IPS-NIHi11 (cell line): ENCODE measurements around the gene THADA.
A peak's percentile ranks its signal among the peaks of the same experiment; 100 is the strongest.
"Not testable (repeated sequence)": the region's sequence is repeated elsewhere in the genome, so short reads cannot be mapped to it uniquely, and the experiment has no call there.

Experiments used
- DNase-seq: peaks from one replicate; pipeline ENCODE4 v3.0.0; 2012; ENCODE audit warnings: mixed read lengths, low spot score

Gene THADA

GRCh38 chr2:43465234-43465633 is 130.6 kb downstream of the THADA start:
- DNase-seq, result no peak

- DNase-seq, result no peak
Observed at GRCh38 chr2:43464590-43464989, 131.2 kb downstream of the THADA start.

- DNase-seq, result no peak
Observed at GRCh38 chr2:43462866-43463641, 132.8 kb downstream of the THADA start.

- DNase-seq, result no peak
Observed at GRCh38 chr2:43461453-43462073, 134.3 kb downstream of the THADA start.

- no peak for DNase-seq
Observed at GRCh38 chr2:43460611-43461365, 135.1 kb downstream of the THADA start.

GRCh38 chr2:43460174-43460546 is 135.7 kb downstream of the THADA start:
- no peak for DNase-seq

GRCh38 chr2:43459446-43460173 is 136.2 kb downstream of the THADA start:
- DNase-seq, result no peak

GRCh38 chr2:43458014-43458628 is 137.7 kb downstream of the THADA start:
- DNase-seq, result no peak

- no peak for DNase-seq
Observed at GRCh38 chr2:43455731-43456642, 139.9 kb downstream of the THADA start.

- no peak for DNase-seq
Observed at GRCh38 chr2:43455296-43455695, 140.5 kb downstream of the THADA start.

- no peak for DNase-seq
Observed at GRCh38 chr2:43454791-43455190, 141.0 kb downstream of the THADA start.

- DNase-seq, result no peak
Observed at GRCh38 chr2:43453179-43454170, 142.4 kb downstream of the THADA start.

- no peak for DNase-seq
Observed at GRCh38 chr2:43452318-43452731, 143.5 kb downstream of the THADA start.

GRCh38 chr2:43450617-43451016 is 145.2 kb downstream of the THADA start:
- DNase-seq, result no peak

GRCh38 chr2:43448822-43449110 is 147.1 kb downstream of the THADA start:
- DNase-seq, result no peak

- peak; percentile 18 for DNase-seq
Observed at GRCh38 chr2:43448011-43448821, 147.6 kb downstream of the THADA start.

- DNase-seq, result not testable (repeated sequence)
Observed at GRCh38 chr2:43446755-43447154, 149.1 kb downstream of the THADA start.

- no peak for DNase-seq
Observed at GRCh38 chr2:43445781-43446180, 150.1 kb downstream of the THADA start.
